B cell (primary cell): Measurements from ENCODE around the gene EIF2B2. TPM values are rescaled to one million over a fixed set of nuclear protein-coding genes. Genes with fewer than 3 reads are reported as not detected.

Source experiments
- ATAC-seq: fragments of 200-7000 bp; cut with Tn5 transposase; one replicate; pipeline ENCODE4 v1.10.0; 2021; ENCODE audit warnings: low read depth, mild to moderate bottlenecking, moderate number of reproducible peaks, moderate library complexity
- CTCF ChIA-PET: fragments of 350-600 bp; sonication (Branson Sonifier 250); formaldehyde crosslinking; loops from one replicate; lab custom pipeline; 2021; ENCODE audit warnings: antibody characterized with exemption, inconsistent platforms; lab: Charles Lee
- POLR2A ChIA-PET: fragments of 350-600 bp; sonication (Branson Sonifier 250); formaldehyde crosslinking; loops from one replicate; lab custom pipeline; 2021; ENCODE audit warnings: antibody characterized with exemption; lab: Charles Lee
- DNase-seq: peaks from one replicate; pipeline ENCODE4 v3.0.0; 2013
- H2AFZ ChIP-seq: 2 replicates; pipeline ENCODE4 v1.6.1; 2012; ENCODE audit warnings: mild to moderate bottlenecking, low read depth, low read length; ENCODE audit not compliant: insufficient read depth, poor library complexity, severe bottlenecking
- H3K27ac ChIP-seq, 2 donors: 1 replicate in 1 of 2; 2 replicates in 1 of 2; pipeline ENCODE4 v1.5.1; 2012 to 2013; ENCODE audit warnings: low read length in 2 of 2, mild to moderate bottlenecking in 2 of 2, moderate library complexity in 1 of 2
- H3K27me3 ChIP-seq, 4 experiments: fragments of 200-600 bp in 1 of 4; sonication (generic) in 1 of 4; replicated peaks in 1 of 4; 1 replicate in 2 of 4; 2 replicates in 2 of 4; pipeline versions ENCODE4 v1.6.1 to v1.7.0; 2013 to 2016; ENCODE audit warnings: low read length in 3 of 4, mild to moderate bottlenecking in 2 of 4, mixed read lengths in 1 of 4, moderate library complexity in 1 of 4; ENCODE audit not compliant: insufficient read depth in 4 of 4, control insufficient read depth in 3 of 4; ENCODE audit errors: control extremely low read depth in 1 of 4
- H3K36me3 ChIP-seq, 2 experiments: replicated peaks in 1 of 2; 1 replicate in 1 of 2; 2 replicates in 1 of 2; pipeline versions ENCODE4 v1.6.1 to v1.7.1; 2013; ENCODE audit warnings: low read length in 1 of 2; ENCODE audit not compliant: insufficient read depth in 2 of 2, control insufficient read depth in 1 of 2; ENCODE audit errors: control extremely low read depth in 1 of 2, extremely low read depth in 1 of 2
- H3K4me1 ChIP-seq, 2 donors: fragments of 200-600 bp in 1 of 2; sonication (generic) in 1 of 2; 1 replicate in 1 of 2; 2 replicates in 1 of 2; pipeline versions ENCODE4 v1.5.1 to v1.6.1; 2013 to 2017; ENCODE audit warnings: low read length in 2 of 2; ENCODE audit not compliant: control insufficient read depth in 2 of 2, insufficient read depth in 2 of 2
- H3K4me2 ChIP-seq: replicated peaks from 2 replicates; pipeline ENCODE3; 2012; ENCODE audit warnings: mild to moderate bottlenecking, low read depth, low read length; ENCODE audit not compliant: poor library complexity, severe bottlenecking
- H3K4me3 ChIP-seq, 5 experiments: fragments of 200-600 bp in 1 of 5; sonication (generic) in 1 of 5; 1 replicate in 3 of 5; 2 replicates in 2 of 5; pipeline versions ENCODE4 v1.5.1 to v1.7.0; 2011 to 2016; ENCODE audit warnings: low read length in 4 of 5, mild to moderate bottlenecking in 4 of 5, low read depth in 2 of 5, control low read depth in 1 of 5, moderate library complexity in 1 of 5; ENCODE audit not compliant: insufficient read depth in 1 of 5; ENCODE audit errors: control extremely low read depth in 1 of 5, extremely low read depth in 1 of 5
- H3K79me2 ChIP-seq: fragments of 200-600 bp; sonication (generic); one replicate; pipeline ENCODE4 v1.6.0; 2016; ENCODE audit warnings: low read length; ENCODE audit not compliant: control insufficient read depth, insufficient read depth
- H3K9ac ChIP-seq: fragments of 200-600 bp; sonication (generic); 2 replicates; pipeline ENCODE4 v1.6.1; 2017; ENCODE audit warnings: mild to moderate bottlenecking, low read length, moderate library complexity
- H3K9me3 ChIP-seq, 3 donors: one replicate each; pipeline versions ENCODE4 v1.6.1 to v1.7.1; 2013; ENCODE audit warnings: low read length in 2 of 3; ENCODE audit not compliant: control insufficient read depth in 2 of 3, insufficient read depth in 1 of 3; ENCODE audit errors: control extremely low read depth in 1 of 3
- H4K20me1 ChIP-seq: 2 replicates; pipeline ENCODE4 v1.6.0; 2012; ENCODE audit warnings: mild to moderate bottlenecking, low read length; ENCODE audit not compliant: insufficient read depth, control insufficient read depth, poor library complexity, severe bottlenecking
- H3K27ac Mint-ChIP-seq: one replicate; pipeline ENCODE4 v1.8.0; 2021; ENCODE audit warnings: mixed read lengths
- H3K27me3 Mint-ChIP-seq: one replicate; pipeline ENCODE4 v1.8.0; 2021; ENCODE audit warnings: mixed read lengths
- H3K4me1 Mint-ChIP-seq: one replicate; pipeline ENCODE4 v1.8.0; 2021; ENCODE audit warnings: mixed read lengths
- H3K4me3 Mint-ChIP-seq: one replicate; pipeline ENCODE4 v1.8.0; 2021; ENCODE audit warnings: mixed read lengths
- H3K9me3 Mint-ChIP-seq: one replicate; pipeline ENCODE4 v1.8.0; 2022; ENCODE audit warnings: mixed read lengths; ENCODE audit not compliant: insufficient read depth
- CTCF ChIP-seq: fragments of 200-600 bp; IDR thresholded peaks from one replicate; pipeline ENCODE4 v1.8.0; 2022; ENCODE audit warnings: antibody characterized with exemption, mild to moderate bottlenecking
- EZH2 ChIP-seq: IDR thresholded peaks from 2 replicates; pipeline ENCODE4 v1.6.1; 2012; ENCODE audit warnings: borderline replicate concordance, low read depth, mild to moderate bottlenecking, moderate library complexity, low read length; ENCODE audit not compliant: insufficient read depth, poor library complexity, severe bottlenecking
- WGBS: methylation state at CpG from one replicate; pipeline ENCODE4 v1.1.5; 2013; ENCODE audit warnings: missing lambda C conversion rate; ENCODE audit not compliant: insufficient coverage; 5-methylcytosine and 5-hydroxymethylcytosine counted together
- intact Hi-C: fragments of 100-400 bp; cut with micrococcal nuclease; formaldehyde crosslinking; loops from one replicate; pipeline ENCODE4 v1.10.0; 2022
- polyA plus RNA-seq: library from polyadenylated mRNA; depleted of rRNA; stranded (reverse); fragments of >200 nt; gene quantifications from 2 replicates; pipeline ENCODE4 v1.2.3, GENCODE V29; 2012
- total RNA-seq, 2 donors: library from RNA; stranded (reverse); fragments of 120-200 nt in 1 of 2; gene quantifications; 1 replicate in 1 of 2; 2 replicates in 1 of 2; pipeline versions ENCODE4 v1.2.3 to v1.2.4, GENCODE V29; 2013 to 2022

The EIF2B2 gene
- total and polyA plus RNA-seq, 2 donors (not counting 1 experiment from before 2014, with no cell fraction given), result 25.5 to 27.6 TPM

- Mint-ChIP-seq H3K4me3 (peak overlapping the region; percentile 27), H3K4me1 (peaks cover 21% of the 10 kb centered on the region), H3K27ac (peak overlapping the region; percentile 43), H3K27me3 (no peaks in the 10 kb centered on the region), H3K9me3 (no peaks in the 10 kb centered on the region)
- H3K4me2 ChIP-seq, result peak overlapping the region; percentile 56
- peak overlapping the region; percentile 33 for H3K9ac ChIP-seq
- no peaks in the 10 kb centered on the region for H4K20me1 ChIP-seq
- intact Hi-C loops, result no loop called here
- no peaks in the 10 kb centered on the region for H3K79me2 ChIP-seq
- H3K27ac ChIP-seq, result peak overlapping the region; percentile 8 to 15
- ChIA-PET CTCF (interaction anchor here (1.1 to 2.2 kb wide), 4 partner anchors 10 to 20 kb away, joined by 5 to 7 read pairs (median 6); no protein-coding TSS in a partner anchor), POLR2A (no interaction called here)
- H3K4me3 ChIP-seq, result peak overlapping the region in 1 of 5 experiments; percentile 5
- peak; percentile 71 for ATAC-seq
- no peaks in the 10 kb centered on the region for H3K36me3 ChIP-seq
- peak overlapping the region; percentile 68 for H2AFZ ChIP-seq
- H3K9me3 ChIP-seq, result no peaks in the 10 kb centered on the region
- TF ChIP-seq CTCF (no peak), EZH2 (no peak)
- peaks cover 17 to 22% of the 10 kb centered on the region in 2 donors for H3K4me1 ChIP-seq
- 71% methylated on average over 4 of the region's 8 CpGs for WGBS
- H3K27me3 ChIP-seq, result no peaks in the 10 kb centered on the region
- peak; percentile 54 for DNase-seq
These were observed 40.2 kb upstream of the EIF2B2 start for GRCh38 chr14:74962493-74962892.

GRCh38 chr14:74963178-74963704 is 39.5 kb upstream of the EIF2B2 start:
- ChIA-PET CTCF (interaction anchor here (1.2 to 1.4 kb wide), 2 partner anchors 18 to 40 kb away, joined by 3 to 5 read pairs; partner anchors contain the start of gene EIF2B2), POLR2A (no interaction called here)
- Histone ChIP-seq H3K27ac (peak overlapping the region; percentile 8 to 15), H3K4me2 (peak overlapping the region; percentile 56), H3K36me3 (no peaks in the 10 kb centered on the region), H3K79me2 (no peaks in the 10 kb centered on the region), H3K4me1 (peaks cover 17 to 22% of the 10 kb centered on the region in 2 donors), H4K20me1 (no peaks in the 10 kb centered on the region), H2AFZ (peak overlapping the region; percentile 68), H3K9me3 (no peaks in the 10 kb centered on the region), H3K4me3 (peak overlapping the region in 1 of 5 experiments; percentile 5), H3K27me3 (no peaks in the 10 kb centered on the region), H3K9ac (peak overlapping the region; percentile 33)
- H3K27me3 Mint-ChIP-seq, result no peaks in the 10 kb centered on the region
- DNase-seq (peak; percentile 56), ATAC-seq (peak; percentile 40)
- H3K27ac Mint-ChIP-seq, result peak overlapping the region; percentile 16
- intact Hi-C loops, result no loop called here
- peak overlapping the region; percentile 13 for H3K4me3 Mint-ChIP-seq
- no peaks in the 10 kb centered on the region for H3K9me3 Mint-ChIP-seq
- H3K4me1 Mint-ChIP-seq, result peaks cover 21% of the 10 kb centered on the region
- TF ChIP-seq EZH2, result no peak
- TF ChIP-seq CTCF, result no peak
- WGBS, result 82% methylated on average over 8 of the region's 12 CpGs
